ENCODE measurements around the gene PPP1CA.

The PPP1CA gene

DNA sequence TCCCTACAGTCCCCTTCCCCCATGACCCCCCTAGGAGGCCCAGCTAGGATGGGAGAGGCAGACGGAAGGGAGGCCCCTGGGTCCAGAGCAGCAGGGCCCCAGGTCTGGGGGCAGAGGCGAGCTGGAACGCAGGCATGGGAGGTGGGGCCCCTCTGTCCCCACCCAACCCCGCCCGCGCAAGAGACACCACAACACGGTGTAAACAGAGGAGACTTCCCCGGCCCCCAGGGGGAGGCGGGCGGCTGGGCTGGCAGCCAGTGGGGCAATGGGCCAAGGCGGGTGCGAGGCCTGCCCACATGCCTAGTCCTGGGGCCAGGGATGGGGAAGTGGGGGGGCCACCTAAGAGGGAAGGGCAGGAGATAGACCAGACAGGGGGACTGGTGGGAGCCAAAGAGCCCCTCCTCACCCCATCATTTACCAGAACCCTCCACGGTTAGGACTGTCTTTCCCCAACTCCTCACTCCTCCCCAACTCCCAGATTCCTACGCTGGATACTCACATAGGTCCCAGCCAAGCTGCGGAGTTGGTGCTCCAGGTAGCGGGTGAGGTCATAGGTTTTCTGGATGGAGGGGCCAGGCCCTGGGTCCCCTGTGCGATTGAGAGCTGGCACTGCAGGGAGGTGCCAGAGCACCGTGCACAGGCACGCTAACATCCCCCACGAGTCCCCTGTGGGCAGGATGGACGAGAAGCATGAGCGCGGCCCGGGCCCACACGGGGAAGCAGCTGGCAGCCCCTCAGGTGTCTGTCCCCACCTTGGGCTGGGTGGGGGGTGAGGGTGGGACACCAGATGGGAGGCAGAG lies 34.5 kb downstream of the PPP1CA start:
- DNase-seq: no peak

DNA sequence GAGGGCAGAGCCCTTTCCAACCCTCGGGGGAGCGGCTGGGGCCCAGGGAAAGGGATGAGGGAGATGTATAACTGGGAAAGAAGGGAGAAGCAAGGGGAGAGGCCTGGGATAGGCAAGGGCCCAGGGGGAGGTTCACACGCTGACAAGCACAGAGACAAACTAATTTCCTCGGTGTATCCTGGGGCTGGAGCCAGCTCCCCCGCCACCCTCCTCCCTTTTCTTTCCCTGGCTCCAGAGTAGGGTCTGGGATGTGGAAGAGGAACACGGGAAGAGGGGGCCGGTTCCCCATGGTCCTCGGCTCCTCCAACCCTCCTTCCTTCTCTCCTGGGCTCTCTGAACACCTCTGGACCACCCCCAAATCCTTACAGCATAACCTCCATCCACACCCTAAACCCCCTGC lies 35.1 kb downstream of the PPP1CA start:
- no peak for DNase-seq

DNA sequence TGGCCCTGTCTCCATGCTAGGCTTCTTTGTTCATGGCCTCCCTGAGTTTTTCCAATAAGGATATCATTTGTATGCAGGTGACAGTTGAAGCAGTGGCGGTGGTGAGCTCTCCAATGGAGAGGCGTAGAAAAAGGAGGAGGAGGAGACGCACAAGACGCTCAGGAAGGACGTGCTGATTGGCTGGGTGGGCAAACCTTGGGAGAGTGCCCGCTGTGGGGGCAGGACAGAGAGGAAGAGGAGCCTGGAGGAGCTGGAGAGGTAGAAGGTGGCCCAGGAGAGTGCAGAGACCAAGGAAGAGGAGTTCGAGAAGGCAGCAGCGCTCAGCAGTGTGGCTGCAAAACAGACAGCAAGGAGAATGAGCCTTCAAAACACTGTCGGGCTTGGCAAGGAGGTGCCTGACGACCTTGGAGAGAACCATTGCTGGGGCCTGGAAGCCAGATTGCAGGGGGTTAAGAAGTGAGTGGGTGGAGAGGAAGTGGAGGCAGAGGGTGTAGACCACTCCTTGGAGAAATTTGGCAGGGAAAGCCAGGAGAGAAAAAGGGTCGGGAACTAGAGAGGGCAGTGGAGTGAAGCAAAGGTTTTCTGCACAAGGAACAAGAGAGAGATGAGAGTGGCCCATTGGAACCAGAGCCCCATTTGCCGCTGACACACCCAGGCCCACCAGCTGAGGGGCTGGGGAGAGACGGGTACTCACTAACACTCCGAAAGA lies 35.8 kb downstream of the PPP1CA start:
- no peak for DNase-seq

DNA sequence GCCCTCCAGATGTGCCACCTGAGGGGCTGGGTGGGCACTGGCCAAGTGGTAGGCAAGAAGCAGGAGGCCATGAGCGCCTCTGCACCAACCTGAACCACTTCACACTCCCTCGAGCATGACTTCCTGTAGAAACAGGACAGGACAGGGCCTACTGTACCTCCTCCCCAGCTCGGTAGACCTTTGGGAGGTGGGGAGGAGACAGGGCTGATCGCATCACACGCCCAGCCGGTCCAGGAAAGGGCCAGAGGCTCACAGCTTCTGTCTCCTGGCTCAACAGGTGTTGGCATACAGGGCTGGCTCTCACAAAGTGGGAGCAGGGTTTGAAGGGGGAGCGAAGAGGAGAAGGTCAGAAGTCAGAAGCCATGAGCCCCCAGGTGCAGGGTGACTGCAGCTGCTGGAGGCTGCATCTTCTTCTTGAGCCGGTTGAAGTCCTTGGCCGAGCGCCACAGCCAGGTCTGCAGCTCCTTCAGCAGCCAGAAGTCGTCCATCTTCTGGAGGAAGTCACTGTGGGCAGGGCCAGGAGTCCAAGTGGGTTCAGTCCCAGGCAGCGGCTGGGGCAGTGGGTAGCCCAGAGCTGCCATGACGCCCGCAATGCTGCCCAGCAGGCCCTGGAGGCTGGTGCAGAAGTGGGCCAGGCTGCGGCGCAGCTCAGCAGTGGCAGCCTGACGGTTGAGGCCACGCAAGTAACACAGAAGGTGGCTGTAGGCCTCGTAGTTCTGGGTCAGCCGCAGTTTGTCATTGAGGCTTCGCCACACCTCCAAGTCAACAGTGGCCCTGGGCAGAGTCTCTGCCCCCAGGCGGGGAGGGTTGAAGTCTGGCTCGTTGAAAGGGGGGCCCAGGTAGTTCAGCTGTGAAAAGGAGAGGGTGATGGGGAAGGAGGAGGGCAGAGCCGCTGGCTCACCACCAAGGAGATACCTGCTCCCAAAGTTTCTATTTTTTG lies 36.6 kb downstream of the PPP1CA start:
- DNase-seq: no peak

DNA sequence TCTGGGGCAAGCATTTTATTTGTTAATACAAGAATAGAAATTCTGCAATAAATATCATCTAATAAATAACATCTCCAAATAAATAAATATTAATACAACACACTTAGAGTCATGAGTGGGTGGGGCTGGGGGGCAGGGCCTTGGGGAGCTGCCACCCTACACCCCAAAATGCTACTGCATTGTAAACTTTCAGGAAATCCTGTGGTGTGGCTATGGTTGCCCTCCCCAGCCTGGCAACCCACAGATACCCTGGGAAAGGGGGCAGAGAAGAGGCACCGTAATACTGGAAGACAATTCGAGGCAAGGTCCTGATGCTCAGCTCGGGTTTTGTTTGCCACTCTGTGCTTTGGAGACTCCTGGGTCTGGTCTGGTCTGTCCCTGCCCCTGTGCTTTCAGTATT lies 37.5 kb downstream of the PPP1CA start:
- DNase-seq: no peak

DNA sequence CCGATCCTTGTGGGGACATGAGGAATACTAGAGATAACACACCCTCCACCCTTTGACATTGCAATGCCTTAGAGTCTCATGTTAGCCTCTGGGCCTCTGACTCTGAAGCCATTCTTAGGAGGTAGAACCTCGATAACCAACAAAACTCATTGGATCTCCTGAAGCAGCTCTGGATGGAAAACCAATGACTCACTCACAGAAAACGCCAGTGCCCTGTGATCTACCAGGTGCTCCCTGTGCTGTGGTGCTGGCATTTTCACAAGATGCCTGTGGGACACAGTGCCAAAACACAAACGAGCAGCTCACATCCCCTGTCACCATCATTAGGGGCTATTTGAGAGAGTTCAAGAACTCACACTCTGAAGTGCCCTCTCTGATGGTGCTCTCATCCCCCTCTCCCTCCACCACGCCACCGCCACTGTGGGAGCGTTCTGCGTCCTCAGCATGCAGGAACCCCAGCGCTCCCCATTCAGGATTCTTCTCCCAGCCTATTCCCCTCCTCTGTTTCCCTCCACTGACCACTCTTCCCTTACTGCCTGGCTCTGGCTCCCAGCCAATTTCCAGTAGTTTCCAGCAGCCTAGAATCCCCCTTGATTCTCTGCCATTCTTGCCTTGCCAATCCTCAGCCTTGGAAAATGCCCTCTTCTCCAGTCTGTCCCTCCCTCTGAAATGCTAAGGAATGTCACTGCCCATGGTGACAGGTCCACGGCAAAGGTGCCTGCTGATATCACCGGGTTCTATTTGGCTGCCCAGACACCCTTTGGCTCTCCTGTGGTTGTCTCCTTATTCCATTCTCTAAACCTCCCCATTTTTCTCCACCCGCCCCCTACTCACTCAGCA lies 43.6 kb downstream of the PPP1CA start:
- DNase-seq: no peak

DNA sequence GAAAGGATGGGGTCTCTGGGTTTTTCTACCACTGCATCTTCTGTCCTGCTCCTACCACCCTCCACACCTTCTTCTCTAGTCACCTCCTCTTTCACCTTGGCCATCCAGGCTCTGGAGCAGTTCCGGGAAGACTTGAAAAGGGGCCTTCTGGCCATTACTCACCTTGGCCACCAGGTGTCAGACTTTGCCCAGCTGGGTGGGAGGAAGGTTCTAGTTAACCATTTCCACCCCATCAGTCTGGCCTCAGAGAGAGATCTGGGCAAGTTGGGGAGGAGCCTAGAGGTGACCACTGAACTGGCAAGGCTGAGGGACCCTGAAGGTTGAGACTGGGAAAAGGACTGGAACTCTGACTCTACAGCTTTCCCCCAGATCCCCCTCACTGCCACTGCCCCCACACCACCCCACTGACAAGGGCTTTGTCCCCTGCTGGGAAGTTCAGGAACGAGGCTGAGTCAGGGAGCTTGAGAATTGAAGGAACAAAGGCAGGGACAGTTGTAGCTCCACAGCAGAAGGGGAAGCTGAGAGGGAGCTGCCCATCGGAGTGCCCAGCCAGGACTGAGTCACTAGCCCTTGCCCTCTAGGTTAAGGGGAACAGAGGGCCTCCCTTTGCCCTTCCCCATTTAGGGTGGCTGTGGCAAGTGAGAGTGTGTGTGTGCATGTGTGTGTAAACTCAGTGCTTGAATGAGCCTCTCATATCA lies 44.6 kb downstream of the PPP1CA start:
- DNase-seq: peak; percentile 50 to 67

DNA sequence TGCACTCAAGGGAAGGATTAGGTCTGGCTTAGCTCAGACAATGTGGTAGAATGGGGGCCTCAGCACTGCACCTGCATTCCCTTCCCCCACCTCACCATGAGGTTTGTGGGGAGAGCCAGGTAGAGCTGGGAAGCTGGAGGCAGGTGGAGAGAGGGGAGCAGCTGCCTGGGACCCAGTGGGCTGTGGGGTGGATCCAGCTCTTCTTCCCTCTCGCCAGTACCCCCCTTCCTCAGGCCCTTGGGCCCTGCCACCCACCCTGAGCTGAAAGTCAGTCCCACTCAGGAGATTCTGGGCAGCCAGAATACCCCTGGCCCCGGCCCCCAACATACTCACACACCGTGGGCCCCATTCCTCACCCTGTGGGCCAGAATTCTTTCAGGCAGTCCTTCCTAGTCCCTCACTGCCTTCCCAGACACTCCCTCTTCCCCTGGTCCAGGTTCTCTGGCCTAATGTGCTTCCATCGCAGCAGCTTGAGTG lies 45.2 kb downstream of the PPP1CA start:
- no peak for DNase-seq

DNA sequence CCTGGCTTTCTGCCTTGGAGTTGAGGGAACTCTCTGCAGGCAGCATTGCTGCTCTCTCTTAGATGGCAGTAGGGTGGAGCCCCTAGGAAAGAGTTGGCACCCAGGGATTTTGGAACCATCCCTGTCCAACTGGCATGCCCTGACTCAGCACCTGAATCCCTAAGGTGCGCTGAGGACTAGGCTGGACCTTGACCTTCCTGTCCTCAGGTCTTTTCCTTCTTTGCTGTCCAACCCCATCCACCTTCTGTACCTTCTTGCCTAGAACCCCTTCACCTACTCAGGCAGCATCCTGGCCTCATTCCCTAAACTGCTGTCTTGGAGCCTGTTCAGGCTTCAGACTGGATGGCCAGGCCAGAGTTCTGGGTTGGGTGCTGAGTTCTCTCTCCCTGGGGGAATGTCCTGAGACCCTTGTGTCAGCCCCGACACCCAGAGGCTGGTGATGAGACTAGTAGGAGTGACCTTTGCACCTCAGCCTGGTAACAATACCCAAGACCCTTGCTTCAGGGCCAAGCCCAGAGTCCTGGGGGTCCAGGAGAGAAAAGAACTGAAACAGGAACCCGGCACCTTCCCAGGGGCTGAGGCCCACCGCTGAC lies 45.8 kb downstream of the PPP1CA start:
- DNase-seq: no peak

DNA sequence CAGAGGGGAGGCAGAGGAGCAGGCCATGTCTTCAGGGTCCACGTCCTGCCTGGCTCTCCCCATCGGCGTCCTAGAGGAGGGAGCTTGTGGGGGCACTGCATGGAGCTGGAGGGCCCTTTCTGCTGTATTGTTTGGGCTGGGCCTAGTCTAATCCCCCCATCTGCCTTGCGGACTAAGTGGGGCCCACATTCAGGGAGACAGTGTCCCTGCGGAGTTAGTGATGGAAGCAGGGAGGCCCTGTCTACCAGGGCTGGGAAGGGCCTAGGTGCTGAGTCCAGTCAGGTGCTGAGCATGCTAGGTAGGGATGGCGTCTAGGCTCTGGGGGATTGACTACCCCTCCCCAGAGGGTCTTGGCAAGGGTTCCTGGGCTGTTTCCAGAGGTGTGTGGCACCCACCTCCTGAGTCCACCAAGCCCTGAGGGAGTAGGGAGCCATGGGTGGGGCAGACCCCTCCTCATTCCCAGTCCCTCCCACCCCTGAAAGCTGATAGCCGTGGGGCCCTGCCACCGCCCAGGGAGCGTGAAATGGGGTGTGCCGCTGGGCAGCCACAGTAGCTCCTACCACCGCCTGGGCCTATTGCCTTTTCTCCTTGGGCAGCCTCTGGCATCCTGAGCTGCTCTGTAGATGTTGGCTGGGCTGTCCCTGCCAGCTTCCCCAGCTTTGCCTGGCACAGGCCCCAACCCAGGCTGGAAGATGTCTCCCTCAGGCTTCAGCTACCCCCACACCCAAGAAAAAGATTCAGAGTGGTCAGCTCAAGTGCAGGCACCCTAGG lies 46.5 kb downstream of the PPP1CA start:
- no peak for DNase-seq

DNA sequence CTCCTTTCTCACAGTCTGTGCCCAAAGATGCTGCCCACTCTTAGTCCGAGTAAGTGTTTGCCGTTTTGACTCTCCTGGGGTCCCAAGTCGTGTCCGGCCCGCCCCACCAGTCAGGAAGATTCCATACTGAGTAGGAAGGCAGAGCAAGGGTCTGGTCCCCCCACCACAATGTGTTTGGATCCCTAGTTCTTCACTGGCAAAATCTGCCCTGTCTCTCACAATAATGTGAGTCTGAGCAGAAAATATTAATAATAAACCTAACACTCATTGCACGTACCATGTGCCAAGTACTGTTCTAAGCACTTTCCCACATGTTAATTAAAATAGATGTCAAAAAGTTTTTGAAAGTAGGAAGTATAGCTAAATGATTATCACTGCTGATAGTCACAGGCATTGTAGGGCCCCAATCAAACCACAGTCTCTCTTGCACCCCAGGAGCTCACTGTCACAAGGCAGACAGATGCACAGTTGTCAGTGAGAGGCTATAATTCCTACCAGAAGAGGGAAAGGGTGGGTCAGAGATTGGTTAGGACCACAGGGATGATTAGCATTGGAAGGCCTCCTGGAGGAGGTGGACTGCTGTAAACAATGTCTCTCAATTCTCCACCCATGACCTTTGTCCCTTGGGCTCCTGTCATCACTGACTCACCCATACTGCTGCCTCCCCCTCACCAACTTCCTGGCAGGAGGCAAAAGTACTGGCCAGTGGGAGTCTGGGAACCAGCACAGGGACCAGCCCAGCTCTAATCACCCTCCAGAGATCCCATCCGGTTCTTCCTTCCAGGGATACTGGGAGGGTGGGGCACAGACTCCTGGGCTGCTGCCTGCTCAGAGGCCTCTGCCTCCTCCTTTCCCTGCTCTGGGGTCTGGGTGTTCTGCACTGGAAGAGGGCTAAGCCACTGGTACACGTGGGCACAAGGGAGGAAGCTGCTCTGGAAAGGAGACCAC lies 47.3 kb downstream of the PPP1CA start:
- no peak for DNase-seq

DNA sequence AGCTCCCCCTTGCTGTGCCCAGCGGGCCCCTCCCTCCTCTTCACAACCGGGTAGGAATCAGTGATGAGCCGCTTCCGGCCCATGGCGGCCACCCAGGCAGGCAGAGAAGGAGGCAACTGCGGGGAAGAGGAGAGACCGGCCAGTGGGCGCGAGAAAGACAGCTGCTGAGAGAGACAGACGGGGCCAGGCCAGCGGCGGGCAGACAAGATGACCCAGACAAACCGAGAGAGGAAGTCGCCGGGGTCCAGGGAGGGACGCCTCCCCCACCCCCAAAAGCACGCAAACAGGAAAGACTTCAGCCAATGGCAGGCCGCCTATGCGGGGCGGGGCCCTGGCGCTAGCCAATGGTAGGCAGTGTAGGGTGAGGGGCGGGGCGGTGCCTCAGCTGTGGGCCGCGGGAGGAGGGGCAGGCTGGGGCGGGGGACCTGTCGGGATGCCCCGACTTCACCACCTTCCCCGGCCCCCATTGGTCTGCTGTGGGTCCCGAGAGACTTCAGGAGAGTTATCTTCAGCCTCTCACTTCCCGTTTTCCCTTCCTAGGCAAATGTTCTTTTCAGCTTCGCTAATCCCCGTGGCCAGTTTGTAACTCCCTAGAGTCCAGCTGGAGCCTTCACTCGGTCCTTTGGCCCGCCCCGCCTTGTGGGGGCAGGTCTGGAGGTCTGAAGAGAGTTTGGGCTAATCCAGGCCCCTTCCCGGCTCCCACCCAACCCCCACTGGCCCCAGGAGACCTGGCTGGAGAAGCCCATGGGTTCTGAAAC lies 48.2 kb downstream of the PPP1CA start, which contains the start of gene POLD4:
Gene POLD4 (minus strand): TSS at position 230 of the 758 bp plus-strand sequence. CDS start 147 bp downstream, at position 83.
- DNase-seq: peak; percentile 92 to 94

DNA sequence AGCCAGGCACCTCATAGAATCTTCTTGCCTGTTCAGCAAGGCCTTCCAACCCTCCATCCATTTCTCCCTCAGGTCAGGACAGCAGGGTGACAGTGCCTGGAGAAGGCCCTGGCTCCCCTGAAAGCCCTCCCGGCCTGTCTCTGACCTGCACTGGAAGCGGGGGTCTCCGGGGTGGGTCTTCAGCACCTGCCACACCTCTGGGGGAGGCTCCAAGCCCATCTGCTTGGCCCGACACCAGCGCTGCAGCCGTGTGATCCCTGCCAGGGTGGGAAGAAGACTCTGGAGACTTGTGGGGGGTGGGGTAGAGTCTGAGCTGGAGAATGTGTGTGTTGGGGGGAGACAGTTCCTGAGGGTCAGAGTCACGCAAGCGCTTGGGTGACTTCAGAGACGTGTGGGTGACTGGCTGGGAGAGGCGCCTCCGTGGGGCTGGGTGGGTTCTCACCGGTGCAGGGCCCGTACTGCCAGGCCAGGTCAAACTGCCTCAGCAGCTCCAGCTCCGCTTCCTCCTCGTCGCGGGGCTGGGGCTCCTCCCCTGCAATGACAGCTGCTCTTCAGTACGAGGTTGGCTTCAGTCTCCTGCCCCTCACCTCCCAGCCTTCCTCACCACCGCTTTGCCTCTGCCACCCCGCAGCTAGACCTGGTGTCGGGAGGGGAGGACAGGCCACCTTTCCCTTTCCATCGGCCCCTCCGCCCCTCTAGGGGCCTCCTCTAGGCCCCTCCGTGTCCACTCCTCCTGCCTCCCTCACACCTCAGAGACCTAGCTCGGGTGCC lies 48.9 kb downstream of the PPP1CA start:
- no peak for DNase-seq

DNA sequence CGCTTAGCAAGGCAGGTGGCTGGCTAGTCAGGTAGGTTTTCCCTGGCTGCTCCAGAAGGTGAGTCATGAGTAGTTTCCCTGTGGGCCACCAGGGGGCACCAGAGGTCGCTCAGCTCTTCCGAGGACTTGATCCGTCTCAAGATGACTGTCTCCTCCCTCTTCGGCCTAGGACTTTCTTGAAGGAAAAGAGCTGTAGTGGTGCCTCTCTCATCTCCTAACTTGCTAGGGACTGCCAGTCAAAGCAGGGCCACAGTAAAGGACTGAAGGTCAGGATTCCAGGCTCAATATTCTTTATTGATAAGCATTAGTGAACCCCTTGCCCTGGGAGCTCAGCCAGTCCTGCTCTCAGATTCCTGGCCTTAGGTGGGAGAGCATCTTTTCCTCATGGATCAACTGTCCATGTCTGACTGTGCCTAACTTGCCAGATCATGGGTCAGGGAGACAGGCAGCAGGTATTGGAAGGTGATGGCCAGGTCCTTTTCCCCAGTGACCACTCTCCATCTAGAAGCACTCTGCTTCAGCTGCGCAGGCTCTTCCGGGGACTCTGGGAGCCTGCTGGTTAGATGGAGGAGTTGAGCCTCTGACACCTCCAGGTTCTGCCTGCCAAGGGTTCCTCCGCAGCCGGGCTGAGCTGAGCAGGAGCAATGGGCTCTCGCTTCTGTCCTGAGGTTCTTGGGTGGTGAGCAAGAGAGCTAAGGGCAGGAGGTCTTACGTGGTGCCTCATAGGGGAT lies 50.2 kb downstream of the PPP1CA start:
- DNase-seq: peak; percentile 49 to 65

DNA sequence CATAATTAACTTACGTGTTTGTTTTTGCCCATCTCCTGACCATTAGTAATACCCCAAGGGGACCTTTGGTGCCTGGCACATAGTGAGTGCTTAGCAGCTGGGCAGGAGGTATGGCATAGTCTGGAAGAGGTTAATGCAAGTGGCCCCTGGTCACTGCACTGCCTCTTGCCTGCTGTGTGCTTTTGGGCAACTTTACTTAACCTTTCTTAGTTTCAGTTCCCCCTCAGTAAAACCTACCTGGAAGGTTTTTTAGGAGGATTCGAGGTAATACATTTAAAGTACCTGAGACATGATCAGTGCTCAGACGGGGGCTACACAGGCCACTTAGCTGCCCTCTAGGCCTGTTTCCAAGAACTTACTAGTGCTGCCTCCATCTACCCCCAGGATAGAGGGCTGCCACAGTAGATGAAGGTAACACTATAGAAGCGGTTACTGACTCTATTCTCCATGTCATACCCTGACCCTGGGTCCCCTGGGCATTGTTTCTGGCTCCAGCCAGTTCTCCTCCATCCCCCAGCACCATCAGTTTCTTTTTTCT lies 51.7 kb downstream of the PPP1CA start:
- no peak for DNase-seq

DNA sequence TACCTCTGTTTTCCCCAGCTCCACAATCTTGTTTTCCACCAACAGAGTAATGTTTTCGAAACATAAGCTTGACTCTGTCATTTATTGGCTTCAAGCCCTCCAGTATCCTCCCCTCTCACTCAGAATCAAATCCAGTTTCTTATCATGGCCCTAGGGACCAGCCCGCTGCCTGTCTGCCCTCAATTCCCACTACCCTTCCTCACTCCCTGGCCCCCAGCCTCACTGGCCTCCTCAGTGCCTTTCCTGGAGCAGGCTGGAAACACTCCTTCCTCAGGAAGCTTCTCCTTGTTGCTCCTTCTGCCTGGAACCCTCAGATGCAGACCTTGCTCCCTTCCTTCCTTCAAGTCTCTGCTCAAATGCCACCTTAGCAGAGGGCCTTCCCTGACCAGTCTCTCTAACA lies 52.2 kb downstream of the PPP1CA start:
- DNase-seq: no peak
